Glutamatergic neuron (in vitro differentiated cells): ENCODE measurements around the gene PFKFB1. TPM values are rescaled to one million over a fixed set of nuclear protein-coding genes. Genes with fewer than 3 reads are reported as not detected.
"Not testable (repeated sequence)": the region's sequence is repeated elsewhere in the genome, so short reads cannot be mapped to it uniquely, and the experiment has no call there.

Source experiments
- DNase-seq: peaks from one replicate; pipeline ENCODE4 v3.0.0; 2022
- H3K27ac Mint-ChIP-seq: one replicate; pipeline ENCODE4 v1.8.0; 2020; ENCODE audit warnings: mild to moderate bottlenecking, mixed read lengths, inconsistent platforms; ENCODE audit not compliant: unreplicated experiment
- H3K27me3 Mint-ChIP-seq: one replicate; pipeline ENCODE4 v1.8.0; 2020; ENCODE audit warnings: mild to moderate bottlenecking, moderate library complexity, mixed read lengths, inconsistent platforms; ENCODE audit not compliant: unreplicated experiment
- H3K36me3 Mint-ChIP-seq: one replicate; pipeline ENCODE4 v1.8.0; 2020; ENCODE audit warnings: mild to moderate bottlenecking, mixed read lengths, inconsistent platforms; ENCODE audit not compliant: unreplicated experiment
- H3K4me1 Mint-ChIP-seq: one replicate; pipeline ENCODE4 v1.8.0; 2020; ENCODE audit warnings: mild to moderate bottlenecking, low read depth, mixed read lengths, inconsistent platforms; ENCODE audit not compliant: unreplicated experiment
- H3K4me3 Mint-ChIP-seq: one replicate; pipeline ENCODE4 v1.8.0; 2020; ENCODE audit warnings: mild to moderate bottlenecking, mixed read lengths, inconsistent platforms; ENCODE audit not compliant: unreplicated experiment
- H3K9me3 Mint-ChIP-seq: one replicate; pipeline ENCODE4 v1.8.0; 2020; ENCODE audit warnings: mild to moderate bottlenecking, moderate library complexity, mixed read lengths, inconsistent platforms; ENCODE audit not compliant: unreplicated experiment
- CTCF ChIP-seq: fragments of 200-600 bp; sonication (generic); IDR thresholded peaks from one replicate; pipeline ENCODE4 v1.5.0; 2021; ENCODE audit not compliant: partially characterized antibody, unreplicated experiment
- total RNA-seq: library from RNA; stranded (reverse); fragmentation: NEBNext Ultra II Directional; extraction: Animal tissue kit (Norgen Biotek cat#: 25700); gene quantifications from one replicate; pipeline ENCODE4 v1.2.1, GENCODE V29; 2021; ENCODE audit not compliant: unreplicated experiment

Gene PFKFB1
- total RNA-seq, 1 donor from 2014 or later, result 1.1 TPM

- Mint-ChIP-seq H3K4me3 (no peak overlapping the region), H3K36me3 (no peaks in the 10 kb centered on the region), H3K4me1 (no peaks in the 10 kb centered on the region), H3K9me3 (no peaks in the 10 kb centered on the region), H3K27me3 (no peaks in the 10 kb centered on the region), H3K27ac (no peak overlapping the region)
- TF ChIP-seq CTCF, result no peak
- DNase-seq, result no peak
These were observed 921 bp downstream of the PFKFB1 start for GRCh38 chrX:54992911-54993622.

- Mint-ChIP-seq H3K27me3 (no peaks in the 10 kb centered on the region), H3K27ac (no peak overlapping the region), H3K36me3 (no peaks in the 10 kb centered on the region), H3K4me1 (no peaks in the 10 kb centered on the region), H3K4me3 (no peak overlapping the region), H3K9me3 (no peaks in the 10 kb centered on the region)
- DNase-seq, result no peak
- TF ChIP-seq CTCF, result no peak
These were observed 2.3 kb downstream of the PFKFB1 start for GRCh38 chrX:54991706-54992105.

GRCh38 chrX:54983306-54983705 is 10.7 kb downstream of the PFKFB1 start:
- not testable (repeated sequence) for H3K27me3 Mint-ChIP-seq, H3K4me1 Mint-ChIP-seq

GRCh38 chrX:54980334-54980733 is 13.7 kb downstream of the PFKFB1 start:
- Mint-ChIP-seq H3K36me3 (no peaks in the 10 kb centered on the region), H3K27ac (no peak overlapping the region), H3K4me1 (no peaks in the 10 kb centered on the region), H3K9me3 (no peaks in the 10 kb centered on the region), H3K4me3 (no peak overlapping the region), H3K27me3 (no peaks in the 10 kb centered on the region)
- DNase-seq, result no peak
- TF ChIP-seq CTCF, result no peak

More at GRCh38 chrX:54983306-54983705, 10.7 kb downstream of the PFKFB1 start:
- not testable (repeated sequence) for H3K9me3 Mint-ChIP-seq, H3K27ac Mint-ChIP-seq, H3K36me3 Mint-ChIP-seq, DNase-seq, H3K4me3 Mint-ChIP-seq

GRCh38 chrX:54979432-54979831 is 14.6 kb downstream of the PFKFB1 start:
- no peak for TF ChIP-seq CTCF

More at GRCh38 chrX:54979432-54979831, 14.6 kb downstream of the PFKFB1 start:
- Mint-ChIP-seq H3K9me3 (no peaks in the 10 kb centered on the region), H3K36me3 (no peaks in the 10 kb centered on the region), H3K4me1 (no peaks in the 10 kb centered on the region), H3K27ac (no peak overlapping the region), H3K27me3 (no peaks in the 10 kb centered on the region), H3K4me3 (no peak overlapping the region)
- DNase-seq, result no peak
